ENCODE measurements around the gene SYNGR3. TPM values are rescaled to one million over a fixed set of nuclear protein-coding genes. Genes with fewer than 3 reads are reported as not detected.
A peak's percentile ranks its signal among the peaks of the same experiment; 100 is the strongest.

SYNGR3 gene
- total RNA-seq, 1 experiment from 2014 or later = 3.6 TPM

- Mint-ChIP-seq H3K4me1 (ENCODE audit: low read depth, unreplicated experiment) (peaks cover 37% of the 10 kb centered on the region), H3K36me3 (ENCODE audit: insufficient read depth, unreplicated experiment) (peaks cover 39% of the 10 kb centered on the region), H3K9me3 (ENCODE audit: low read depth, unreplicated experiment) (no peaks in the 10 kb centered on the region), H3K27ac (ENCODE audit: unreplicated experiment) (no peak overlapping the region), H3K4me3 (ENCODE audit: low read depth, unreplicated experiment) (peak overlapping the region; percentile 73), H3K27me3 (ENCODE audit: unreplicated experiment) (peaks cover 62% of the 10 kb centered on the region)
- DNase-seq = peak; percentile 50
- CTCF ChIA-PET = interaction anchor here (0.5 to 1.5 kb wide), 10 partner anchors 14 to 1327 kb away, joined by 3 to 29 read pairs (median 5); partner anchors contain the start of genes NTHL1, RAB26 and TSC2
- TF ChIP-seq CTCF (IDR thresholded peaks at IDR 0.05; ENCODE audit: unreplicated experiment) = no peak
- BruUV-seq (replicated peaks) = no TSS peak
- intact Hi-C loops (cut with micrococcal nuclease; ENCODE audit: unreplicated experiment) = loop anchor here (2.0 kb wide), 1 partner anchor 118 kb away; no protein-coding TSS in a partner anchor
These were observed 32.9 kb downstream of the SYNGR3 start for GRCh38 chr16:2022723-2023091.

- Mint-ChIP-seq H3K27ac (ENCODE audit: unreplicated experiment) (no peak overlapping the region), H3K36me3 (ENCODE audit: insufficient read depth, unreplicated experiment) (peaks cover 45% of the 10 kb centered on the region), H3K4me3 (ENCODE audit: low read depth, unreplicated experiment) (peak overlapping the region; percentile 73), H3K27me3 (ENCODE audit: unreplicated experiment) (peaks cover 56% of the 10 kb centered on the region), H3K4me1 (ENCODE audit: low read depth, unreplicated experiment) (peaks cover 41% of the 10 kb centered on the region), H3K9me3 (ENCODE audit: low read depth, unreplicated experiment) (no peaks in the 10 kb centered on the region)
- CTCF ChIA-PET = interaction anchor here (0.5 to 1.6 kb wide), 11 partner anchors 15 to 776 kb away, joined by 3 to 29 read pairs (median 4); partner anchors contain the start of genes NTHL1, RAB26 and TSC2
- TF ChIP-seq CTCF (IDR thresholded peaks at IDR 0.05; ENCODE audit: unreplicated experiment) = peak; percentile 98
- DNase-seq = peak; percentile 97
- intact Hi-C loops (cut with micrococcal nuclease; ENCODE audit: unreplicated experiment) = loop anchor here (2.0 kb wide), 1 partner anchor 117 kb away; no protein-coding TSS in a partner anchor
- no TSS peak for BruUV-seq (replicated peaks)
These were observed 33.6 kb downstream of the SYNGR3 start for GRCh38 chr16:2023092-2024031.

DNA sequence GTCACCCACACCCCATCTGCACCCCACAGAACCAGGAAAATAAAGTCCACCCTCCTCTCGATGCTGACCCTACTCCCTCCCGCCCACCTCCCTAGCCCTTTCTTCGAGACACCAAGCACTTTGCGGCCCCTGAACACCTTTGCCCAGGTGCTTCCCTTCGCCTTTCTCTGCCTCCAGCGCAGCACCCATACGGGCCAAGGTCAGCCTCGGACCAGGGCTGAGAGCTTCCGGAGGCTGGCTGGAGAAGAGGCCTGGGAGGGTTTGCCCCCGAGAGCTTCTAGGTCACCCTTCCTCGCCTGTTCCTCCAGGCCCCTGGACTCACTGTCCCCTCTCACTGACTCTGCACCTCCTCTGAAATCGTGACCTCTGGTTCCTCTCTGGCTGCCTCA lies 34.3 kb downstream of the SYNGR3 start:
- BruUV-seq (replicated peaks) = no TSS peak
- intact Hi-C loops (cut with micrococcal nuclease; ENCODE audit: unreplicated experiment) = no loop called here
- Mint-ChIP-seq H3K27ac (ENCODE audit: unreplicated experiment) (no peak overlapping the region), H3K4me1 (ENCODE audit: low read depth, unreplicated experiment) (peaks cover 41% of the 10 kb centered on the region), H3K36me3 (ENCODE audit: insufficient read depth, unreplicated experiment) (peaks cover 46% of the 10 kb centered on the region), H3K4me3 (ENCODE audit: low read depth, unreplicated experiment) (no peak overlapping the region), H3K27me3 (ENCODE audit: unreplicated experiment) (peaks cover 49% of the 10 kb centered on the region), H3K9me3 (ENCODE audit: low read depth, unreplicated experiment) (no peaks in the 10 kb centered on the region)
- CTCF ChIA-PET = interaction anchor here (0.7 to 1.6 kb wide), 3 partner anchors 32 to 117 kb away, joined by 3 to 4 read pairs (median 4); no protein-coding TSS in a partner anchor
- no peak for DNase-seq
- no peak for TF ChIP-seq CTCF (IDR thresholded peaks at IDR 0.05; ENCODE audit: unreplicated experiment)

DNA sequence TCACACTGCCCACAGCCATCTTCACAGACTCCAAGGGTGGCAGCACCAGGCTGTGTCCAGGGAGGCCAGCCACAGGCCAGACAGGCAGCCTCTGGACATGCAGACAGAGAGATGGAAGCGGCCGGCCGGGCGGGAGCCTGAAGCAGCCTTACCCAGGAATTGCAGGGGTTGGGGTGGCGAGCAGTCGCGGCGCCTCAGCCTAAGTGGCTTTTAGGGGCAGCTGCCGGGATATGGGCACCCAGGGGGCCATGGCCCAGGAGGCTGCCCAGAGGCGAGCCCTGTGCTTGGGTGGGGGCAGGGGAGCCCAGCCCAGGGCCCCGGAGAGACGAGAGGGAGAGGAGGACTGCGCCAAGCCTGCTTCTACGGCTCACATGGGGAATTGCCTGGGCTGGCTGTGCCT lies 35.5 kb downstream of the SYNGR3 start:
- DNase-seq = no peak
- intact Hi-C loops (cut with micrococcal nuclease; ENCODE audit: unreplicated experiment) = no loop called here
- BruUV-seq (replicated peaks) = no TSS peak
- Mint-ChIP-seq H3K36me3 (ENCODE audit: insufficient read depth, unreplicated experiment) (peaks cover 46% of the 10 kb centered on the region), H3K27ac (ENCODE audit: unreplicated experiment) (no peak overlapping the region), H3K4me1 (ENCODE audit: low read depth, unreplicated experiment) (peaks cover 41% of the 10 kb centered on the region), H3K27me3 (ENCODE audit: unreplicated experiment) (peaks cover 37% of the 10 kb centered on the region), H3K9me3 (ENCODE audit: low read depth, unreplicated experiment) (no peaks in the 10 kb centered on the region), H3K4me3 (ENCODE audit: low read depth, unreplicated experiment) (peak overlapping the region; percentile 74)
- TF ChIP-seq CTCF (IDR thresholded peaks at IDR 0.05; ENCODE audit: unreplicated experiment) = no peak
- CTCF ChIA-PET = interaction anchor here (1.4 to 1.6 kb wide), 2 partner anchors 22 to 31 kb away, joined by 4 to 5 read pairs; partner anchors contain the start of genes NTHL1 and TSC2
